HL-60/S4 treated with retinoic acid at 250 ng/mL for 4 days and 3 days (cell line): Measurements from ENCODE around the gene RALB.

Experiments used
- in situ Hi-C: fragments of 300-500 bp; cut with MboI; formaldehyde crosslinking; loops from 2 replicates; pipeline ENCODE4 v1.7.0; 2022; ENCODE audit warnings: low sequenced_read_pairs

RALB gene

DNA sequence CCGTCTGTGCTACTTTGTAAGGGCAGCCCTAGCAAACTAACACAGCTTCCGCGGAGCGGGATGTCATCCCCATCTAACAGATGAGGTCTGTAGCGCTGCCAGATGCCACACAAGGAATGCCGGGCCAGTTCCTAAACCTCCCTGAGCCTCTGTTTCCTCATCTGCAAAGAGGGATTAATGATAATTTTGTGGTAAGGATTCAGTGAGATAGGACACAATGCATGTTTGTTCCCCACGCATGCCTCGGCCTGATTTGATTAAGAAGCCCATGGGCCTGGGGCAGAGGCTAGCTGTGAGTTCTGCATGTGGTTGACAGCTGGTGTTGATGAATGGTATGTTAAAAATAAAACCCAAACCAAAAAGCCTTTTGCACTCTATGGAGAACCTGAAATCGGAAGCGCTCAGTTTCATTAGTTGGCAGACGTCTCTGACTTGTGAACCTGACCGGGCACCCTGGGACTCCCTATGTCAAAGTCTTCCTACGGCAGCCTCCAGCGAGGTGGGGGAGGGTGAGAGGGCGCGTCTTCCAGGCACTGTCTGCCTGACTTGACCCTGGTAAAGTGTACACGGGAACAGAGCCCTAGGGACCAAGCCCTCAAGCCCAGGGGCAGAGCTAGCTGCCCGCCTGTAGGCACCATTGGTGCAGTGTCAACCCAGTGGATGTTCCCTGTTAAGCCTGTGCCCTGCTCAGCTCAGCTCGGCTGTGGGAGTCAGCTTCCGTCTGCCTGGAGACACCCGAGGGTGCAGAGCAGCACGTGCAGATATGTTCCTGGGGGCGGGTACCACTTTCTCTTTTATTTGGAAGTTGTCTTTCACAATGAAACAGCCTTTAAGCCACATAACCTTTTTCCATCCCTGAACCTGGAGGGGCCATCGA is 78.5 kb downstream of the RALB start:
- in situ Hi-C loops, result no loop called here

DNA sequence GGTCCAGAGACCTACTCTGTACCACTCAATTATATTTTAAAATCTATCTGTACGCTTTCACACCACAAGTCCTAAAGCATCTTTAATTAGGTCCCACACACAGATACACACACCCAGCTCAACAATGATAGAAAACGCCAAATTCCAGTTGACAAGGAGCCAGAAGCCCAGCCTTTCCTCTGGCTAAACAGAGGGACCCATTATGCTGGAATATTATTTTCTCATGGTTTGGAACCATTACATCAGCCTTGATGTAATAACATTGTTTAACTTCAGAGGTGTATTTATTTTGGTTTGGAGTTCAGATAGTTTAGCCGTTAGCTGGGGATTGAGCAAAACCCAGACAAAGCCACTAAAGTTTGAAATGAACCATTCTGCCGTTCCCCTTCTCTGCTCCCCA is 79.3 kb downstream of the RALB start:
- in situ Hi-C loops, result no loop called here

DNA sequence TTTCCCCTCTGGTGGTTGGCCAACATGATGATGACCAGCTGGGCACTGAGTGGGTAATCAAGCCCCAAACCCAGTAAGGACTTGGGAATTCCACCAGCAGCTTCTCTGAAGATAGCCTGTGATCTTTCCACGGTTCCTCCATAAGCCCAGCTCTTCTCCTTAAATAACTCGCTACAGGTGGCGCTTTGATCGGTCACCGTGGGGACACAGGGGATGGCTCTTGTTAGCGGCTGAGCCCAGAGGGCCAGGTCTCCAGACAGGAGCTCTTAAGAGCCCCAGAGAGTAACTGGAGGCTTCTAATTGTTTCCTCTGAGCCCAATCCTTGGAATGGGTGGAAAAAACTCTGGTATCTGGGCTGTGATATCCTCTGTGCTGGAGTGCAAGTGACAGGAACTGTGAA is 79.7 kb downstream of the RALB start:
- in situ Hi-C loops, result no loop called here

DNA sequence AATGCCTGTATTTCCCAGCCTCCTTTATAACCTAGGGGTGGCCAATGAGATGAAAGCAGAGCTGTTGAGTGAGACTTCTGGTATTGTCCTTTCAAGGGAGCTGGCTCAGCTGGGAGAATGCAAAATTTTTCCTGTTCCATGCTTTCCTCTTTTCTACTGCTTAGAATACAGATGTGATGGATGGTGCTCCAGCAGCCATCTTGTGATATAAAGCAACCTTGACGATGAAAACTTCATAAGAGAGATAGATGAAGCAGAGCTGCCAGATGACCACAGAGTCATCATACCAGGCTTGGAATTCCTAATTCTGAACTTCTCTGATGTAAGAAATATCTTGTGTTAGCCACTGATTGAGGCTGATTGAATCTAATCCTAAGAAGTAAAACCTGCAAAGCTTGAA is 81.4 kb downstream of the RALB start:
- in situ Hi-C loops, result no loop called here

DNA sequence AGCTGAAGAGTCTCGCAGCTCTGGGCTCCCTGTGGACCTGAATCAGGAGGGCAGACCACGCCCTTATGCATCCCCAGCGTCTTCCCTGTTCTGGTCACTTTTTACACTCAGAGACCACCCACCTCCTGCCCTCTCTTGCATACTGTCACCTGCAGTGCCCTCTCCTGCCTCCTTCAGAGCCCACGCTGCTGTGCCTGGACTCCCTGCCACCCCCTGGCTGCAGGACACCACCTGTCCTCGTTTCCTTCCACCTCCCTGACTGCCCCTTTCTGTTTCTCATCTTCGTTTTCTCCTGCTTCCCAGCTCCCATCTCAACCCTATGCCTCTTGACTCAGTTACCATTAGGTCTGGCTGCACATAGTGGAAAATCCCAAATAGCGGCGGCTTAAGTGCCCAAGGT is 84.1 kb downstream of the RALB start:
- in situ Hi-C loops, result no loop called here

DNA sequence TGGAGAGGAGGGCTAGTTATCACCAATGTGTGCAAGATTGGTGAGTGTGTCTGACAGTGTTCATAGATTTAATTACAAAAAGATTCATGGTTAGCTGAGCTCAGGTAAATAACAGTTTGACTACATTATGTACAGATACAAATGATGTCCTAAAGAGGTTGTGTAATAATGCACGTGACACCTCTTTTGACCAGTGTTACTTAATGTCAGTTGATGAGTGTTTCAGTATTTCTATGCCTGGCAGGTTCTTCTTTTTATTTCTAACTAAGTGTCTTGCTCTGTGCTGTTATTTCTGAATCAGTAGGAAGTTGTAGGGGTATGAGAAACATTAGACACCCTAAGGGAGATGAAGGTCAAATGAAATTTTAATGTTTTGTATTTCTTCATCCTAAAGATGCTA is 85.4 kb downstream of the RALB start:
- in situ Hi-C loops, result no loop called here

DNA sequence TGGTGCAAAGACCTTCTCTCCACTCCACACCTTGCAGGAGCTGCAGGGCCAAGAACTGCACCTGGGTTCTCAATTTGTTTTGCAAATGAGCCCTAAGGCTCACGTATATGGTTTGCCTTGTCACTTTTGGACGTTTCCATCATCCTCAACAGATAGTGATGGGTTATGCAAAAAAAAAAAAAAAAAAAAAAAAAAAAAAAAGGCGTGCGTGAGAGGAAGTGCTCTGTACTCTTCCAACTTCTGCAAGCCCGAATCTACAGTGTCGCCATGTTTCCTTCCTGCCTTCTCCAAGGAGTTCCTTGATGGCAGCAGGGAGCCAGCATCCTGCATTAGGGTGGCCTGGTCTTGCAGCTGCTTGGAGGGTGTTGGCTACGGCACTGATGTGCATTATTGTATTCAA is 89.3 kb downstream of the RALB start:
- in situ Hi-C loops, result no loop called here

DNA sequence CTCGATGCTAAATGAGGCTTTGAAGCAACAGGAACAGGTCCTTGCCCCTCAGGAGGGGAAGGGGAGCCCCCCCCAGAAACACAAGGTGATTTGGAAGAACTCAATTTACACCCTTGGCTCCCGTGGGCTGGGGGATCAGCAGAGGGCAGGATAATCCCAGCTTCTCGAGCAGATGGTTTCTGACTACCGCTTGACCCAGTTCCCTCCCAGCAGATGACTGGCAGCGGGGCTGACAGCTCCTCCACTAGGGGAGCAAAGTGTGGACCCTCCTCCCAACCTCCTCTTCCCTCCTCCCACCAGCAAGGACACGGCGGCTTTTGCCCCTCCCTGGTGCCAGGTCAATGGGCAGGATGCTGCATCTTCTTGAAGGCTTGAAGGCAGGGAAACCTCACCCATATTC is 89.8 kb downstream of the RALB start:
- in situ Hi-C loops, result no loop called here

DNA sequence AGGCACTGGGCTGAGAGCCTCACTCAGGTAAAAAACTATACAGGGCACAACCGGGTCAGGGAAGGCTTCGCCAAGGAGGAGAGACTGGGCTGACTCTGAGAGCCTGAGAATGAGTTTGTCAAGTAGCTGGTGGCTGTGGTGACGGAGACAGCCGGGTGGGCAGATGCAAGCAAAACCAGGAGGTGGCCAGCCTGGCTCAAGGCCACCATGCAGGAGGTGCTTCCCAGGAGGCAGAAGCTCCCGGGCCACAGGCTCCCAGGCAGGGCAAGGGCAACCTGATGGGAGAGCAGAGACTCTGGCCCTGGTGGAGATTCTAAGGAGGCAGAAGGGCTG is 90.4 kb downstream of the RALB start:
- in situ Hi-C loops, result no loop called here

DNA sequence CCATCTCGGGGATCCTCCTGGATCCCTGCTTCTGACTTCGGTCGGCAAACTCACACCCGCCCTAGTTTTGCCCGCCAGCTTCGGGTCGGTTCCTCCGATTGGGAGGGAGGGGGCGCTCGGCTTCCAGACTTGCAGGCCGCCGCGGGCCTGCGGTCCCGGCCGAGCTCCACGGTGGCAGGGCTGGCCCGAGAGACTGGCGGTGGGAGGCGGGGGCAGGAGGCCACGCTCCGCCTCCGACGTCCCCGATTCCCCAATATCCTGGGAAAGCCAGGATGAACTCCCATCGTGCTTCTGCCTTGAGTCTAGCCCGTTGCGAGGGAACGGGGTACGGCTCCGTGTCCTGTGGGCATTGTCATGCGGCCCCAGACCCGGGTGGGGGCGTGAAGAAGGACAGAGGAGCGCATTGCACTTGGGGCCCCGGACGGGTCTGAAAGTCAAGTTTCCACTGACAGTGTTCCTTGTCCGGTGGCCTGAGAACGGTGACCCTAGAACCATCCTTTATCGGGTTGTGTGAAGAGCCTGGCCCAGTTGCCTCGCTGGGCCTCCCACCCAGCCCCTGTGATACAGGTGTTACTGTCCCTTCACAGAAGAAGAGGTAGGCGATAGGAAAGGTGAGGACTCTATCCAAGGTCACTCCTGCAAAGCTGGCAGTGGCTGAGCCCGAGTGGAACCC is 90.9 kb downstream of the RALB start:
- in situ Hi-C loops, result no loop called here
